SK-N-SH treated with all-trans-retinoic acid at 6 μM for 48 hours (cell line): ENCODE measurements around the gene YEATS4.

Source experiments
- ATAC-seq: fragments of 200-7000 bp; cut with Tn5 transposase; 3 replicates; pipeline ENCODE4 v1.9.1; 2020; ENCODE audit warnings: mild to moderate bottlenecking, moderate library complexity
- ARNTL ChIP-seq: fragments of 450-650 bp; formaldehyde crosslinking; IDR thresholded peaks from 2 replicates; pipeline ENCODE4 v1.5.0; 2020; ENCODE audit warnings: low read depth, mild to moderate bottlenecking, moderate library complexity, borderline replicate concordance
- BACH2 ChIP-seq: fragments of 250-450 bp; sonication (Bioruptor Pico); IDR thresholded peaks from 2 replicates; pipeline ENCODE4 v1.9.0; 2021; ENCODE audit warnings: mild to moderate bottlenecking, borderline replicate concordance
- CSDC2 ChIP-seq: fragments of 250-450 bp; sonication (Bioruptor Pico); IDR thresholded peaks from 2 replicates; pipeline ENCODE4 v1.5.0; 2020; ENCODE audit warnings: mild to moderate bottlenecking, moderate library complexity
- CSRNP3 ChIP-seq: fragments of 250-450 bp; sonication (Bioruptor Pico); IDR thresholded peaks from 2 replicates; pipeline ENCODE4 v1.5.1; 2021; ENCODE audit warnings: mild to moderate bottlenecking, moderate library complexity
- ESRRG ChIP-seq: fragments of 250-450 bp; sonication (Bioruptor Pico); IDR thresholded peaks from 2 replicates; pipeline ENCODE4 v1.6.1; 2021; ENCODE audit warnings: mild to moderate bottlenecking
- ISL1 ChIP-seq: fragments of 250-450 bp; sonication (Bioruptor Pico); IDR thresholded peaks from 2 replicates; pipeline ENCODE4 v2.1.2; 2022; ENCODE audit warnings: mild to moderate bottlenecking, moderate library complexity
- PATZ1 ChIP-seq: fragments of 250-450 bp; sonication (Bioruptor Pico); IDR thresholded peaks from 2 replicates; pipeline ENCODE4 v1.8.0; 2020; ENCODE audit warnings: mild to moderate bottlenecking, moderate library complexity, borderline replicate concordance
- POU6F1 ChIP-seq: fragments of 250-450 bp; sonication (Bioruptor Pico); IDR thresholded peaks from 2 replicates; pipeline ENCODE4 v1.8.0; 2021; ENCODE audit warnings: low read depth, mild to moderate bottlenecking, moderate library complexity, borderline replicate concordance
- PPARA ChIP-seq: fragments of 250-450 bp; sonication (Bioruptor Pico); IDR thresholded peaks from 2 replicates; pipeline ENCODE4 v1.5.0; 2020; ENCODE audit warnings: mild to moderate bottlenecking, borderline replicate concordance
- RARB ChIP-seq: fragments of 250-450 bp; sonication (Bioruptor Pico); IDR thresholded peaks from 2 replicates; pipeline ENCODE4 v1.8.0; 2021; ENCODE audit warnings: mild to moderate bottlenecking, moderate library complexity
- SNAI2 ChIP-seq: fragments of 250-450 bp; sonication (Bioruptor Pico); IDR thresholded peaks from 2 replicates; pipeline ENCODE4 v1.5.0; 2020; ENCODE audit warnings: mild to moderate bottlenecking, moderate library complexity
- TCF4 ChIP-seq: fragments of 250-450 bp; sonication (Bioruptor Pico); IDR thresholded peaks from 2 replicates; pipeline ENCODE4 v1.8.0; 2021; ENCODE audit warnings: mild to moderate bottlenecking, moderate library complexity, borderline replicate concordance
- TOX ChIP-seq: fragments of 250-450 bp; sonication (Bioruptor Pico); IDR thresholded peaks from 2 replicates; pipeline ENCODE4 v1.8.0; 2021; ENCODE audit warnings: mild to moderate bottlenecking, moderate library complexity, borderline replicate concordance
- TSHZ2 ChIP-seq: fragments of 250-450 bp; sonication (Bioruptor Pico); IDR thresholded peaks from 2 replicates; pipeline ENCODE4 v1.5.0; 2020; ENCODE audit warnings: mild to moderate bottlenecking, moderate library complexity
- ZC3H10 ChIP-seq: fragments of 250-450 bp; sonication (Bioruptor Pico); IDR thresholded peaks from 2 replicates; pipeline ENCODE4 v1.5.1; 2021; ENCODE audit warnings: mild to moderate bottlenecking, moderate library complexity
- ZFP3 ChIP-seq: fragments of 250-450 bp; sonication (Bioruptor Pico); IDR thresholded peaks from 2 replicates; pipeline ENCODE4 v1.5.0; 2020; ENCODE audit warnings: mild to moderate bottlenecking, moderate library complexity
- ZFP30 ChIP-seq: fragments of 450-650 bp; formaldehyde crosslinking; IDR thresholded peaks from 2 replicates; pipeline ENCODE4 v1.5.0; 2022; ENCODE audit warnings: mild to moderate bottlenecking, moderate library complexity
- ZNF565 ChIP-seq: fragments of 450-650 bp; formaldehyde crosslinking; conservative IDR thresholded peaks from 2 replicates; pipeline ENCODE4 v1.5.0; 2020; ENCODE audit warnings: low read depth, mild to moderate bottlenecking, moderate library complexity
- ZNF70 ChIP-seq: fragments of 450-650 bp; formaldehyde crosslinking; IDR thresholded peaks from 2 replicates; pipeline ENCODE4 v1.5.0; 2020; ENCODE audit warnings: mild to moderate bottlenecking, moderate library complexity
- ZNF8 ChIP-seq: fragments of 450-650 bp; formaldehyde crosslinking; IDR thresholded peaks from 2 replicates; pipeline ENCODE4 v1.5.0; 2020; ENCODE audit warnings: mild to moderate bottlenecking, moderate library complexity

The YEATS4 gene

GRCh38 chr12:69412655-69413054, 53.1 kb downstream of the YEATS4 start:
- no peak for ATAC-seq
- TF ChIP-seq ARNTL (CRISPR knock-in tag) = no peak
- TF ChIP-seq ZFP3 = peak; percentile 84
- no peak for TF ChIP-seq CSRNP3 (CRISPR knock-in tag)
- TF ChIP-seq CSDC2 = no peak

- TF ChIP-seq ZNF70 (CRISPR knock-in tag) (no peak), TCF4 (CRISPR knock-in tag) (peak; percentile 89), ZFP3 (0 out of 2 replicates have a peak, but pooled peaks have one; percentile 54), RARB (CRISPR knock-in tag) (no peak), TOX (no peak), TSHZ2 (CRISPR knock-in tag) (peak; percentile 74; the same call in 1 of the 2 replicates), ISL1 (peak; percentile 71), ARNTL (CRISPR knock-in tag) (no peak)
- peak; percentile 97 for ATAC-seq
Observed at GRCh38 chr12:69415471-69416275, 56.1 kb downstream of the YEATS4 start.

- TF ChIP-seq SNAI2 (CRISPR knock-in tag) (no peak), ZFP30 (CRISPR knock-in tag) (no peak), ESRRG (CRISPR knock-in tag) (no peak), ZNF565 (CRISPR knock-in tag) (no peak), CSRNP3 (CRISPR knock-in tag) (no peak), CSDC2 (no peak), ZNF8 (CRISPR knock-in tag) (no peak)
- ATAC-seq = no peak
Observed at GRCh38 chr12:69417231-69417630, 57.7 kb downstream of the YEATS4 start.

GRCh38 chr12:69417741-69418167, 58.2 kb downstream of the YEATS4 start:
- TF ChIP-seq ZFP30 (CRISPR knock-in tag) (no peak), TSHZ2 (CRISPR knock-in tag) (no peak), TOX (no peak), ZC3H10 (CRISPR knock-in tag) (no peak), ARNTL (CRISPR knock-in tag) (no peak), BACH2 (CRISPR knock-in tag) (no peak)
- ATAC-seq = no peak

GRCh38 chr12:69419701-69420100, 60.2 kb downstream of the YEATS4 start:
- TF ChIP-seq PPARA (CRISPR knock-in tag) = no peak
- TF ChIP-seq ZFP30 (CRISPR knock-in tag) = no peak
- TF ChIP-seq ZFP3 = no peak
- TF ChIP-seq ZC3H10 (CRISPR knock-in tag) = no peak
- no peak for TF ChIP-seq TOX
- no peak for TF ChIP-seq CSDC2
- TF ChIP-seq PATZ1 (CRISPR knock-in tag) = no peak
- no peak for TF ChIP-seq ARNTL (CRISPR knock-in tag)
- TF ChIP-seq POU6F1 = no peak
- no peak for ATAC-seq
